OCI-LY1 (cell line): ENCODE measurements around the gene TEX26.

Experiments
- H2AFZ ChIP-seq: fragments of 200-600 bp; sonication (generic), shearing (Covaris generic); 2 replicates; pipeline ENCODE4 v1.6.0; 2014; ENCODE audit warnings: antibody characterized with exemption, mild to moderate bottlenecking, low read length
- H3F3A ChIP-seq: fragments of 200-600 bp; sonication (generic), shearing (Covaris generic); 2 replicates; pipeline ENCODE4 v1.6.0; 2014; ENCODE audit warnings: mild to moderate bottlenecking, antibody characterized with exemption, low read length, moderate library complexity; ENCODE audit not compliant: insufficient read depth
- H3K27ac ChIP-seq: fragments of 200-600 bp; sonication (generic); 2 replicates; pipeline ENCODE4 v1.5.1; 2014; ENCODE audit warnings: low read length, mixed run types, mild to moderate bottlenecking, low read depth; ENCODE audit not compliant: poor library complexity, severe bottlenecking
- H3K27me3 ChIP-seq: fragments of 200-600 bp; sonication (generic); 2 replicates; pipeline ENCODE4 v1.6.0; 2014; ENCODE audit warnings: antibody characterized with exemption, mild to moderate bottlenecking, low read length, moderate library complexity; ENCODE audit not compliant: insufficient read depth
- H3K36me3 ChIP-seq: fragments of 200-600 bp; sonication (generic); 2 replicates; pipeline ENCODE4 v1.6.1; 2014; ENCODE audit warnings: mild to moderate bottlenecking, antibody characterized with exemption, low read length, moderate library complexity, mixed read lengths; ENCODE audit not compliant: insufficient read depth
- H3K4me1 ChIP-seq: fragments of 200-600 bp; sonication (generic); 2 replicates; pipeline ENCODE4 v1.5.1; 2014; ENCODE audit warnings: mild to moderate bottlenecking, low read length, moderate library complexity; ENCODE audit not compliant: insufficient read depth, severe bottlenecking
- H3K4me2 ChIP-seq: fragments of 200-600 bp; sonication (generic), shearing (Covaris generic); 2 replicates; pipeline ENCODE4 v1.6.1; 2014; ENCODE audit warnings: low read length
- H3K4me3 ChIP-seq: fragments of 200-600 bp; sonication (generic); 2 replicates; pipeline ENCODE4 v1.5.1; 2014; ENCODE audit warnings: low read length, low read depth, mild to moderate bottlenecking, mixed read lengths; ENCODE audit not compliant: poor library complexity, severe bottlenecking
- H3K79me2 ChIP-seq: fragments of 200-600 bp; shearing (Covaris generic); 2 replicates; pipeline ENCODE4 v1.6.1; 2016; ENCODE audit warnings: mixed run types, low read length, mixed read lengths; ENCODE audit not compliant: insufficient read depth
- H3K9ac ChIP-seq: fragments of 200-600 bp; sonication (generic), shearing (Covaris generic); 2 replicates; pipeline ENCODE4 v1.6.1; 2014; ENCODE audit warnings: mild to moderate bottlenecking, low read length, mixed read lengths
- H3K9me2 ChIP-seq: fragments of 200-600 bp; sonication (generic), shearing (Covaris generic); 2 replicates; pipeline ENCODE4 v1.6.1; 2014; ENCODE audit warnings: low read depth, mild to moderate bottlenecking, low read length, mixed read lengths
- H3K9me3 ChIP-seq: fragments of 200-600 bp; shearing (Covaris generic); 2 replicates; pipeline ENCODE4 v1.6.1; 2014; ENCODE audit warnings: low read length, mixed read lengths
- H4K20me1 ChIP-seq: fragments of 200-600 bp; sonication (generic), shearing (Covaris generic); 2 replicates; pipeline ENCODE4 v1.6.0; 2016; ENCODE audit warnings: mild to moderate bottlenecking, low read length; ENCODE audit not compliant: insufficient read depth
- CTCF ChIP-seq: fragments of 200-600 bp; sonication (generic), shearing (Covaris generic); IDR thresholded peaks from 2 replicates; pipeline ENCODE4 v1.5.1; 2017; ENCODE audit warnings: mild to moderate bottlenecking, antibody characterized with exemption, low read length, moderate library complexity, mixed read lengths
- EZH2 ChIP-seq: fragments of 200-600 bp; sonication (generic), shearing (Covaris generic); IDR thresholded peaks from 2 replicates; pipeline ENCODE4 v1.8.0; 2017; ENCODE audit warnings: borderline replicate concordance, mixed run types, mild to moderate bottlenecking, antibody characterized with exemption, low read length, moderate library complexity, mixed read lengths

The TEX26 gene

GRCh38 chr13:30907121-30907861 lies 25.2 kb upstream of the TEX26 start:
- TF ChIP-seq EZH2: no peak
- TF ChIP-seq CTCF: no peak
- Histone ChIP-seq H3K9me3 (no peaks in the 10 kb centered on the region), H3K4me1 (no peaks in the 10 kb centered on the region), H3K9ac (no peak overlapping the region), H3F3A (no peaks in the 10 kb centered on the region), H3K27ac (no peak overlapping the region), H3K9me2 (no peaks in the 10 kb centered on the region), H4K20me1 (no peaks in the 10 kb centered on the region), H3K4me2 (no peak overlapping the region), H3K4me3 (no peak overlapping the region), H3K36me3 (no peaks in the 10 kb centered on the region), H2AFZ (no peak overlapping the region), H3K27me3 (no peaks in the 10 kb centered on the region), H3K79me2 (no peaks in the 10 kb centered on the region)

GRCh38 chr13:30908416-30908980 lies 24.0 kb upstream of the TEX26 start:
- Histone ChIP-seq H3K9ac (no peak overlapping the region), H3K79me2 (no peaks in the 10 kb centered on the region), H3K4me1 (no peaks in the 10 kb centered on the region), H2AFZ (no peak overlapping the region), H4K20me1 (no peaks in the 10 kb centered on the region), H3K27ac (no peak overlapping the region), H3K4me3 (no peak overlapping the region), H3K4me2 (no peak overlapping the region), H3K27me3 (no peaks in the 10 kb centered on the region), H3F3A (no peaks in the 10 kb centered on the region), H3K9me2 (no peaks in the 10 kb centered on the region), H3K36me3 (no peaks in the 10 kb centered on the region), H3K9me3 (no peaks in the 10 kb centered on the region)
- TF ChIP-seq CTCF (no peak), EZH2 (no peak)

- Histone ChIP-seq H3K4me1 (no peaks in the 10 kb centered on the region), H3K27ac (no peak overlapping the region)
Measured at GRCh38 chr13:30910676-30911075, 21.8 kb upstream of the TEX26 start.

More at GRCh38 chr13:30910676-30911075, 21.8 kb upstream of the TEX26 start:
- no peaks in the 10 kb centered on the region for H3K79me2 ChIP-seq
- H3K9me3 ChIP-seq: no peaks in the 10 kb centered on the region
- H3K4me3 ChIP-seq: no peak overlapping the region
- H3K27me3 ChIP-seq: no peaks in the 10 kb centered on the region
- TF ChIP-seq EZH2 (no peak), CTCF (no peak)
- no peaks in the 10 kb centered on the region for H3K9me2 ChIP-seq
- H4K20me1 ChIP-seq: no peaks in the 10 kb centered on the region
- no peaks in the 10 kb centered on the region for H3F3A ChIP-seq
- no peak overlapping the region for H3K9ac ChIP-seq
- no peaks in the 10 kb centered on the region for H3K36me3 ChIP-seq
- no peak overlapping the region for H2AFZ ChIP-seq
- no peak overlapping the region for H3K4me2 ChIP-seq
